ENCODE results near the gene TLE6. TPM values are rescaled to one million over a fixed set of nuclear protein-coding genes. Genes with fewer than 3 reads are reported as not detected.
A peak's percentile ranks its signal among the peaks of the same experiment; 100 is the strongest.

Gene TLE6
- total RNA-seq, 1 donor from 2014 or later: 21.0 TPM

GRCh38 chr19:2944775-2945574, 32.4 kb upstream of the TLE6 start, which contains the start of gene ZNF77:
Gene ZNF77, minus strand, starts transcription at chr19:2944971. Its CDS starts 131 bp downstream, at chr19:2944840.
- Mint-ChIP-seq H3K27ac (peak within 1 kb of the TSS; percentile 95), H3K36me3 (ENCODE audit: insufficient read depth) (peaks cover 23% of the 10 kb centered on the region), H3K4me1 (ENCODE audit: low read depth) (peaks cover 23% of the 10 kb centered on the region), H3K4me3 (ENCODE audit: low read depth) (peak within 1 kb of the TSS; percentile 84), H3K27me3 (no peaks in the 10 kb centered on the region), H3K9me3 (ENCODE audit: low read depth) (peaks cover 11% of the 10 kb centered on the region)
- peak; percentile 92 for DNase-seq (ENCODE audit: low spot score, unreplicated experiment)
- TF ChIP-seq CTCF (IDR thresholded peaks at IDR 0.05; ENCODE audit: unreplicated experiment): no peak

- Mint-ChIP-seq H3K27ac (peak overlapping the region; percentile 20), H3K4me1 (ENCODE audit: low read depth) (peaks cover 23% of the 10 kb centered on the region), H3K27me3 (no peaks in the 10 kb centered on the region), H3K36me3 (ENCODE audit: insufficient read depth) (peaks cover 22% of the 10 kb centered on the region), H3K9me3 (ENCODE audit: low read depth) (peaks cover 11% of the 10 kb centered on the region), H3K4me3 (ENCODE audit: low read depth) (peak overlapping the region; percentile 84)
- no peak for TF ChIP-seq CTCF (IDR thresholded peaks at IDR 0.05; ENCODE audit: unreplicated experiment)
- no peak for DNase-seq (ENCODE audit: low spot score, unreplicated experiment)
These were observed 31.7 kb upstream of the TLE6 start for GRCh38 chr19:2945575-2946184.

- no peak for DNase-seq (ENCODE audit: low spot score, unreplicated experiment)
- Mint-ChIP-seq H3K36me3 (ENCODE audit: insufficient read depth) (peaks cover 12% of the 10 kb centered on the region), H3K27me3 (no peaks in the 10 kb centered on the region), H3K9me3 (ENCODE audit: low read depth) (peaks cover 11% of the 10 kb centered on the region), H3K4me3 (ENCODE audit: low read depth) (peak overlapping the region; percentile 98), H3K4me1 (ENCODE audit: low read depth) (peaks cover 39% of the 10 kb centered on the region), H3K27ac (peak overlapping the region; percentile 96)
- no peak for TF ChIP-seq CTCF (IDR thresholded peaks at IDR 0.05; ENCODE audit: unreplicated experiment)
These were observed 27.5 kb upstream of the TLE6 start for GRCh38 chr19:2949939-2950285.

- H3K27me3 Mint-ChIP-seq: no peaks in the 10 kb centered on the region
- peaks cover 11% of the 10 kb centered on the region for H3K9me3 Mint-ChIP-seq (ENCODE audit: low read depth)
- TF ChIP-seq CTCF (IDR thresholded peaks at IDR 0.05; ENCODE audit: unreplicated experiment): no peak
- peak overlapping the region; percentile 98 for H3K4me3 Mint-ChIP-seq (ENCODE audit: low read depth)
- peak overlapping the region; percentile 96 for H3K27ac Mint-ChIP-seq
- H3K36me3 Mint-ChIP-seq (ENCODE audit: insufficient read depth): peaks cover 11% of the 10 kb centered on the region
- H3K4me1 Mint-ChIP-seq (ENCODE audit: low read depth): peaks cover 39% of the 10 kb centered on the region
- DNase-seq (ENCODE audit: low spot score, unreplicated experiment): peak; percentile 100
These were observed 26.9 kb upstream of the TLE6 start for GRCh38 chr19:2950286-2951124.

- Mint-ChIP-seq H3K9me3 (ENCODE audit: low read depth) (peaks cover 3% of the 10 kb centered on the region), H3K27ac (peak overlapping the region; percentile 99), H3K4me3 (ENCODE audit: low read depth) (peak overlapping the region; percentile 62), H3K4me1 (ENCODE audit: low read depth) (peaks cover 34% of the 10 kb centered on the region), H3K36me3 (ENCODE audit: insufficient read depth) (peaks cover 4% of the 10 kb centered on the region), H3K27me3 (no peaks in the 10 kb centered on the region)
- TF ChIP-seq CTCF (IDR thresholded peaks at IDR 0.05; ENCODE audit: unreplicated experiment): peak; percentile 47
- DNase-seq (ENCODE audit: low spot score, unreplicated experiment): peak; percentile 45
These were observed 24.3 kb upstream of the TLE6 start for GRCh38 chr19:2952953-2953481.
